ENCODE results near the gene MBTPS1. TPM values are rescaled to one million over a fixed set of nuclear protein-coding genes. Genes with fewer than 3 reads are reported as not detected.

Gene MBTPS1
- total RNA-seq, 1 donor from 2014 or later, result 80.8 TPM

DNA sequence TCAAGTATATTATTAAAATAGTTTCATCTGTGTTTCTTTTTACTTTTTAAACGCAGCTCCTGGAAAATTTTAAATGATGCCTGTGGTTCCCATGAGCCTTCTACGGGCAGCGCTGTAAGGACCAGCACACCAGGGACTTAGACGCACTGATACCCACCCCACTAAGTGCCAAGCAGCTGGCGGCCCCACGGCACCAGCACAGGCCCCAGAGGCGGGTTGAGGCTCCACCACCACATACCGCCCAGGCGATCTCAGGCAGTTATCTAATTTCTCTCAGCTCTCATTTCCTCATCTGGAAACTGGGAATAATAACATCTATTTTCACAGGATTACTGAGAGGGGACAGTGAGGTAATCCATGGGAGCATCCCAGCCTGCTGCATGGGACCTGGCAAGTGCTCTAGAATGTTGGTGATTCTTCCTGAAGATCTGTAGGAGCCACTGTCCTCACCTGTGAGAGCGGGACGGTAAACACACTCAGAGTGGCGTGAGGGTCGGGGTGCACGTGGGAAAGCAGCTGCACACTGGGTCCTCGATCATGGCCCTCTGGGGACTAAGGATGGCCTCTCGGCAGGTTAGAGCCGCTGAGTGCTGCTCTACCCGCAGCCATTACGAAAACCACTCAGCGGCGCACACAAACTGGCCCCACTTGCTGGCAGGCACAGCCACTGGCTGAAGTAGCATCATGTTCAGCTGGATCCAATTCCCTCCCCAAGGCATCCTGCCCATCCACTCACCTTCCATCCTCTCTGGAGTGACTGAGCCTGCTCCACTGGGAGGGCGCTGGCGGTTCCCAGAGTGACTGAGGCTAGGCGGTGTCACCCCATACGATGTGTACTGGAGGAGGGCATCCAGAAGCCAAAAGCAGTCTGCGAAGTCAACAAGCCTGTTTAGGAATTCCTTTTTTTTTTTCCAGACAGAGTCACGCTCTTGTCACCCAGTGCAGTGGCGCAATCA is 56.5 kb downstream of the MBTPS1 start:
- intact Hi-C loops (cut with micrococcal nuclease), result loop anchor here (5.0 kb wide), 1 partner anchor 93 kb away; the partner anchor contains the start of gene NECAB2
- ATAC-seq (no peak), DNase-seq (no peak)

DNA sequence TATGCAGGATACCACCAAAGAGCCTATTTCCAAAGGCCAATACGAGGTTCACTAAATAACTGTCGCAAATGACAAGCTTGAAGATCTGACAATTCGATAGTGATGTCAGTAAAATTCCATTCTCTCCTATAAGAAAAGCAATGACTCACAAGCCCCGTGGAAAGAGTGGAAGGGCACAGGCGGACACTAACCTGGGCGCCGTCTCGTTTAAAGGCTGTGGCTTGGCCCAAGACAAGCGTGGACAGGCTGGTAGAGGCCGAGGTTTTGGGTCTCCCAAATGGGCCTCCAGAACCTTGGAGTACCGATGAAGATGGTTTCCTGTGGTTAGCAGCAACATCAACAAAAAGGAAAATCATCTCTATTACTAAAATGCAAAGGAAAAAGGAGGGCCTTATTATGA is 57.6 kb downstream of the MBTPS1 start:
- no peak for ATAC-seq
- peak; percentile 20 for DNase-seq
- intact Hi-C loops (cut with micrococcal nuclease), result no loop called here

- peak; percentile 77 for ATAC-seq
- DNase-seq, result peak; percentile 81
- intact Hi-C loops (cut with micrococcal nuclease), result no loop called here
Observed at GRCh38 chr16:84058664-84059063, 58.1 kb downstream of the MBTPS1 start.

DNA sequence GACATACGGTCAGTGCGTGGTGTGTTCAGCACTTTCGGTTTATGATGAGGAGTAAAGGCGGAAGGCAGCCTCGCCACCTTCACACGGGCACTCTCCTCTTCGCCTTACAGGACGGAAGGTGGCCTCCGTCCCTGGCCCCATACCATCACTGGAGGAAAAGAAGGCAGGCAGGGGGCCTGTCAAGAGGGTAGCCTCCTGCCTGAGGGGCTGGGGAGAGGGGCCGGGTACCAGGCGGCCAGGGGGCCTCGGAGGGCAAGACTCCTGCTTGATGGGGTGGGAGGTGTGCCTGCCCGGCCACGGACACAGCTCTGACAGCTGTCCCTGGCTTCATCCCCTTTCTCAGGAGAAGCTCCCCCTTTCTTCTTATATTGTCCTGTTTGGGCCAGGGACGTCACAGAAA is 58.5 kb downstream of the MBTPS1 start:
- ATAC-seq (no peak), DNase-seq (peak; percentile 25)
- intact Hi-C loops (cut with micrococcal nuclease), result no loop called here

DNA sequence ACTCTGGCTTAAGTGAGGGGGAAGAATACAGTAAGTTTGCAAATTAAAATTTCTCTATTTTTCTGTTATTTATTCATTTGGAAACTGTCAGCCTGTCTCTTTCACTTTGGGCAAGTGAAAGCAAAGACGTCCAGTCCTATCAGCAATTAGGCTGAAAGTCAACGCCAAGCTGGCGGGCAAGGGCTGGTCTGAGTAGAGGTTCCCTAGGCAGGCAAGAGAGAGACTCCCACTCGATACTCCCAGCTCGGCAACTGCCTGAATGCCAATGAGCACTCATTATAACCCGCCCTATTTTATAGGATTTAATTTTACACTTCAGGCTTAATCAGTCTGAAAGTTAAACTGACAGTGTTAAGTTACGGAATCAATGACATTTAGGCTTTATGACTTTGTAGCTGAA is 59.8 kb downstream of the MBTPS1 start:
- DNase-seq, result peak; percentile 60
- ATAC-seq, result peak; percentile 41
- intact Hi-C loops (cut with micrococcal nuclease), result no loop called here

DNA sequence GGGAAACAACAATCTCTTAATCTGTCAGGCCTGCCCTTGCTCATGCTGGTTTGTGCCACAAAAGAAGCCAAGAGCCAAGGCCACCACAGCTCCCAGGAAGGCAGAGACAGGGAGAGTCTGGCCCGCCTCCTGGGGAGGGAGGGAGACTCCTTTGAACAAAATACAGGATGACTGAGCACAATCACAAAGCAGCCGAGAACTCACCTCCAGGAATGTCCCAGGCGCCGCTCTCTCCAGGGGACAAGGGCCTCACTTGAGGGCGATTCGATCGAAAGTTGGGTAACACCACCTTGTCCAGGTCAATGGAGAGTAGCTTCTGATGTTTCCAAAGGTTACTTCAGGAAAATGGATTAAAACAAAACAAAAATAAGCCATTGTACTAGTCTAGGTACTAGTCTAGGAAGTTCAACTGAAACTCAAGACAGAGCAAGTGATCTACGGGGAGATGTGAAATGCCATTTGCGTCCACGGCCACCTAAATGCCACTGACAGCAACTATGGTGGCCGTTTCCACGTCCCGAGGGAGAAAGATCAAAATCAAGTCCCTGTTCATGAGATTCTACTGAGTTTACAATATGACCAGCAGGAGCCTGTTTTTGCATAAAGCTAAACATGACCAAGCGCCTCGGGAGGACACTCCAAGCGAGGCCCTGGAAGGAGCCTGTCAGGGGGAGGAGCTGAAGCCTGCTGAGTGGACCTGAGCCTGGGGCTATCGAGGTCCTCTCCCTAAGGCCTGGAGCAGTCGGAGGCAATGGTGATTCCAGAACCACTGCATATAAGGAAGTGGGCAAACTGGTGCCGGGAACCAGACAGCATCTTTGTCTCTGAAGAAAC is 60.7 kb downstream of the MBTPS1 start:
- ATAC-seq, result peak; percentile 20
- intact Hi-C loops (cut with micrococcal nuclease), result no loop called here
- peak; percentile 26 for DNase-seq

DNA sequence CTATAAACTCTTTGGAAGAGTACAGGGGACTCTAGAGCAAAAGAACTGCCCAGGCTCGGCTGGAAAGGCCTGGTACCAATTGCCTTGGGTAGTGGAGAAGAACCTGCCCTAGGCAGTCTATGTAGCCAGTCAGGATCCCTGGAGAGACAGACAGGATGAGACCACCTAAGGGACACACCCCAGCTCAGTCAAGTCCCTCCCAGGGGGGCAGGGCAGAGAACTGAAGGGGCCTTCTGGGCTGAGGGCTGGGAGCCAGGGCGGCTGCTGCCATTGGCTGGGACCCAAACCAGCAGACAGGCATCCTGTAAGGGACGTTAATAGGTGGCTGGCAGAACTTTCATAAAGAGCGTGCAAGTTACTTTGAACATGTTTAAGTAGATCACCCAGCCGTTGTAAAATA is 61.4 kb downstream of the MBTPS1 start:
- DNase-seq, result peak; percentile 81
- intact Hi-C loops (cut with micrococcal nuclease), result no loop called here
- peak; percentile 71 for ATAC-seq

GRCh38 chr16:84054916-84055315 is 61.8 kb downstream of the MBTPS1 start:
- no peak for ATAC-seq
- DNase-seq, result peak; percentile 22
- intact Hi-C loops (cut with micrococcal nuclease), result no loop called here

DNA sequence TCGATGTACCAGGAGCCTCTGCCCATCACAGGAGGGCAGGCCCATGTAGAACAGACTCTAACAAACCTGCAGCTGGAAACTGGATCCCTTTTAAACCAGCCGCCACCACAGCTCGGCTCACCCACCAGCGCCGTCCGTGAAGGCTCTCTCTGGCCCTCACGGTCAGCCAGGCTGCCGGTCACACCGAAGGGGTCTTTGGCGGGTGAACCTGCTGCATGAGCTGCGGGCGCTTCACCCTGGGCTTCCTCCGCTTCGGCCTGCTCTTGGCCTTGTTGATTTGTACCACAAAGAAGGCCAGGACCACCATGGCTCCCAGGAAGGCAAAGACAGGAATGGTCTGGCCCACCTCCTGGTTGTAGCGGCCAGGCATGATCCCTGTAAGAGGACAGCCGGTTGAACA is 62.5 kb downstream of the MBTPS1 start:
- ATAC-seq, result no peak
- intact Hi-C loops (cut with micrococcal nuclease), result no loop called here
- DNase-seq, result peak; percentile 23

GRCh38 chr16:84053237-84053636 is 63.5 kb downstream of the MBTPS1 start:
- DNase-seq (no peak), ATAC-seq (no peak)
- intact Hi-C loops (cut with micrococcal nuclease), result no loop called here

DNA sequence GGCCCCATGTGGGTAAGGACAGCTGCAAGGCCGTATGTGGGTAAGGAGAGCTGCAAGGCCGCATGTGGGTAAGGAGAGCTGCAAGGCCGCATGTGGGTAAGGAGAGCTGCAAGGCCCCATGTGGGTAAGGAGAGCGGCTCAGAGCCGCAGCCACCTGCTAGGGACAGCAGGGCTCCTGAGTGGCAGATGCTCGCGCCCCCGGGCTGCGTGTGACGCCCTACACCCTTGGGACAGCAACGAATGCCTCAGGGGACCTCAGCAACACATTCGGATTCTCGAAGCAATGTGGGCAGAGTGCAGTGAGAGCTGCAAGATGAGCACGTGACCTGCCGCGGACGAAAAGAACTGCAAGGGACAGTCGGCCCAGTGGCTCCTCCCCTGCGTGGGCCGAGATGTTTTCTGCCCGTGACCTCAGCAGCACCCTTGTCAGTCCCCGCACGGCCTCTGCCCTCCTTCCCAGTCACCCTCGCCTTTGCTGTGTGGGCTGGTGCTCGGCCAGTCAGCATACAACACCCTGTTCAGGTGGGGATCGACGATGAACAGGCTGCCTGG is 64.6 kb downstream of the MBTPS1 start:
- DNase-seq, result peak; percentile 63
- peak; percentile 47 for ATAC-seq
- intact Hi-C loops (cut with micrococcal nuclease), result no loop called here

- DNase-seq, result no peak
- ATAC-seq, result no peak
- intact Hi-C loops (cut with micrococcal nuclease), result no loop called here
Observed at GRCh38 chr16:84050316-84050715, 66.4 kb downstream of the MBTPS1 start.

DNA sequence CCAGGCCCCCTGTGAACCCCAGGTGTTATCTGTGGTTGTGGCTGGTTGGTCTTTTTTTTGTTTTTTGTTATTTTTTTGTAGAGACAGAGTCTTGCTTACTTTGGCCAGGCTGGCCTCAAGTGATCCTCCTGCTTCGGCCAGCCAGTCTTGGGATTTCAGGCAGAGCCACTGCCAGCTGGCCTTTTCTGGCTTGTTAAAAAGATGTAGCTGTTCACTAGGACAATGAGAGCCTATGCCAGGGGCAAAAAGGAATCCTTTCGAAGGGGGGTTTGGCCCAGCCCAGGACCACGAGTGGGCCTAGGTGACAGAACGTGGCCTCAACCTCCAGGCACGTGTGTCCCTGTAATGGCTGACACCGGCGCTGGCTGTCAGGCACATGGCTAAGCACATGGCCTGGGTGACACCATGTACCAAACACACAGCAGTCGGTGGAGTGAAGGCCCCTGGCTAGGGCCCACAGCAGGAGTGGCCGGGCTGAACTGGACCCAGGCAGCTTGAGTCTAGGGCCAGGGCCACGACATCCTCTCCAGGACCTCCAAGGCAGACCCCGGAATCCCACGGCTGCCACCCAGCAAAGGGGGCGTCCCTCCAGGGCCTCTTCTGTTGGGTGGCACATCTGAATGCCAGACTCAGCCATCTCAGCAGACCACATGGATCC is 67.2 kb downstream of the MBTPS1 start:
- ATAC-seq, result no peak
- intact Hi-C loops (cut with micrococcal nuclease), result no loop called here
- DNase-seq, result no peak

DNA sequence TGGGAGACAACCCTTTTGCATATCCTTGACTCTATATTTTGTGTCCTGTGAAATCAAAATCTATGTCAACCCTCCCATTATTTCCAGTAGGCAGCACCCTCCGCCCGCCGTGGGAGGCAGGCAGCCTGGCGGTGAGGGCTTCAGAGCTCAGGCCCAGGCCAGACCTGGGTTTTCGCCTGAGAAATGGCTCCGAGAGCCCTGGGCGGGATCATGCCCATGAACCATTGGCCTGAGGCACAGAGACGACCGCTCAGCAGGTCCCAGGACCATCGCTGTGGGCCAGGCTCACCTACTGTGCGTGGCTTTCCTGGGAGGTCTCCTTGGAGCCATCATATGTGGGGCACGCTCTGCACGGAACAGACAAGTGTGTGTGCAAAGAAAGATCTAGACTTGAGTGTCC is 67.9 kb downstream of the MBTPS1 start:
- intact Hi-C loops (cut with micrococcal nuclease), result no loop called here
- ATAC-seq (no peak), DNase-seq (no peak)

DNA sequence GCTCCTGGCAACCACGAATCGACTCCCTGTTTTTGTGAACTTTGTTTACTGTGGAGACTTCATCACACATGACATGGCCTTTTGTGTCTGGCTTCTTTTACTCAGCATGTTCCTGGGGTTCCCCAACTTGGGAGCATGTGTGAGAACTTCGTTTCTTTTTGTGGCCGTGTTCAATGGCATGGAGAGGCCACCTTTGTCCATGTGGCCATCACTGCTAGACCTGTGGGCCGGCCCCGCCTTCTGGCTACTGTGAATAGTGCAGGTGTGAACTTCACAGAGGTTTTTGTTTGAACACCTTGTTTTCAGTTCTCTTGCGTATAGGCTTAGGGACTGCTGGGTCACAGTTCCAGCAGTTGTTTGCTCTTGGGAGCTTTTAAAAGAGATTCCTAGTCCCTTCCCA is 68.5 kb downstream of the MBTPS1 start:
- DNase-seq, result no peak
- no peak for ATAC-seq
- intact Hi-C loops (cut with micrococcal nuclease), result no loop called here

DNA sequence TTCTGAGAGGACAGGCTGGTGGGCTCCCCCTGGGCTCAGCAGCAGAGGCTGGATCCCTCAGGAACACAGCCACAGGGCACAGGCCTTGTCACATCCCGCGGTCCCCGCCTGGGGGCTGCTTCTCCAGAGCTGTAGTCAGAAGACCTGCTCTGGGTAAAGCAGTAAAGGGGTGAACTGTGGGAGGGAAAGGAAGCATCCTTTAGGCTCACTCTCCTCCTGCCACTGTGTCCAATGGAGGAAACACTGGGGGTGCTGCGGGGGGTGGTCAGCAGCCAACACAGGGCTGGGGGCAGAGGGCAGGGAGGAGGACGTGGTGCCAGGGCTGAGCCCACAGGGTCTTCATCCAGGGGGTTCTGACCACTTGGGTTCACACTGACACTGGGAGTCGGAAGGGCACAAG is 69.1 kb downstream of the MBTPS1 start:
- ATAC-seq (no peak), DNase-seq (no peak)
- intact Hi-C loops (cut with micrococcal nuclease), result no loop called here

DNA sequence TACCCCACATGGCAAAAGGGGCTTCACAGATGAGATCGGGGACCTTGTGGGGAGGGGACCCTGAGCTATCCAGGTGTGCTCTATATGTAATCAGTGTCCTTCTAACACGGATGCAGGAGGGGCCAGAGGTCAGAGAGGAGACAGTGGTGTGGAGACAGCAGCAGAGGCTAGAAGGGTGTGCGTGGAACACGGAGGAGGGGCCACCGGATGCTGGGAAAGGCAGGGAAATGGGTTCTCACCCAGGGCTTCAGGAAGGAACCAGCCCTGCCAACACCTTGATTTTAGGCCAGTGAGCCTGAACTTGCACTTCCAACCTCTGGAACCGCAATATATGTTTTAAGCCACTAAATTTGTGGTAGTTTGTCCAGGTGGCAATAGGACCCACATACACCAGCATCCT is 69.5 kb downstream of the MBTPS1 start:
- intact Hi-C loops (cut with micrococcal nuclease), result no loop called here
- no peak for DNase-seq
- ATAC-seq, result no peak

- DNase-seq, result no peak
- no peak for ATAC-seq
- intact Hi-C loops (cut with micrococcal nuclease), result no loop called here
Observed at GRCh38 chr16:84045818-84046470, 70.8 kb downstream of the MBTPS1 start.

Measured in left ventricle myocardium superior (tissue), 1 donor.